SK-N-SH treated with all-trans-retinoic acid at 6 μM for 48 hours (cell line): ENCODE results near the gene IKZF3.

ENCODE experiments used
- ATAC-seq: fragments of 200-7000 bp; cut with Tn5 transposase; 3 replicates; pipeline ENCODE4 v1.9.1; 2020; ENCODE audit warnings: mild to moderate bottlenecking, moderate library complexity
- ARNTL ChIP-seq: fragments of 450-650 bp; formaldehyde crosslinking; IDR thresholded peaks from 2 replicates; pipeline ENCODE4 v1.5.0; 2020; ENCODE audit warnings: low read depth, mild to moderate bottlenecking, moderate library complexity, borderline replicate concordance
- BACH2 ChIP-seq: fragments of 250-450 bp; sonication (Bioruptor Pico); IDR thresholded peaks from 2 replicates; pipeline ENCODE4 v1.9.0; 2021; ENCODE audit warnings: mild to moderate bottlenecking, borderline replicate concordance
- CSDC2 ChIP-seq: fragments of 250-450 bp; sonication (Bioruptor Pico); IDR thresholded peaks from 2 replicates; pipeline ENCODE4 v1.5.0; 2020; ENCODE audit warnings: mild to moderate bottlenecking, moderate library complexity
- CSRNP3 ChIP-seq: fragments of 250-450 bp; sonication (Bioruptor Pico); IDR thresholded peaks from 2 replicates; pipeline ENCODE4 v1.5.1; 2021; ENCODE audit warnings: mild to moderate bottlenecking, moderate library complexity
- ESRRG ChIP-seq: fragments of 250-450 bp; sonication (Bioruptor Pico); IDR thresholded peaks from 2 replicates; pipeline ENCODE4 v1.6.1; 2021; ENCODE audit warnings: mild to moderate bottlenecking
- GLIS3 ChIP-seq: fragments of 250-450 bp; sonication (Bioruptor Pico); IDR thresholded peaks from 2 replicates; pipeline ENCODE4 v1.5.0; 2020; ENCODE audit warnings: mild to moderate bottlenecking, moderate library complexity
- ISL1 ChIP-seq: fragments of 250-450 bp; sonication (Bioruptor Pico); IDR thresholded peaks from 2 replicates; pipeline ENCODE4 v2.1.2; 2022; ENCODE audit warnings: mild to moderate bottlenecking, moderate library complexity
- OSR1 ChIP-seq: fragments of 250-450 bp; sonication (Bioruptor Pico); IDR thresholded peaks from 2 replicates; pipeline ENCODE4 v1.8.0; 2022; ENCODE audit warnings: moderate library complexity, mild to moderate bottlenecking, inconsistent platforms
- POU6F1 ChIP-seq: fragments of 250-450 bp; sonication (Bioruptor Pico); IDR thresholded peaks from 2 replicates; pipeline ENCODE4 v1.8.0; 2021; ENCODE audit warnings: low read depth, mild to moderate bottlenecking, moderate library complexity, borderline replicate concordance
- PPARA ChIP-seq: fragments of 250-450 bp; sonication (Bioruptor Pico); IDR thresholded peaks from 2 replicates; pipeline ENCODE4 v1.5.0; 2020; ENCODE audit warnings: mild to moderate bottlenecking, borderline replicate concordance
- RARB ChIP-seq: fragments of 250-450 bp; sonication (Bioruptor Pico); IDR thresholded peaks from 2 replicates; pipeline ENCODE4 v1.8.0; 2021; ENCODE audit warnings: mild to moderate bottlenecking, moderate library complexity
- SNAI2 ChIP-seq: fragments of 250-450 bp; sonication (Bioruptor Pico); IDR thresholded peaks from 2 replicates; pipeline ENCODE4 v1.5.0; 2020; ENCODE audit warnings: mild to moderate bottlenecking, moderate library complexity
- TCF4 ChIP-seq: fragments of 250-450 bp; sonication (Bioruptor Pico); IDR thresholded peaks from 2 replicates; pipeline ENCODE4 v1.8.0; 2021; ENCODE audit warnings: mild to moderate bottlenecking, moderate library complexity, borderline replicate concordance
- TOX ChIP-seq: fragments of 250-450 bp; sonication (Bioruptor Pico); IDR thresholded peaks from 2 replicates; pipeline ENCODE4 v1.8.0; 2021; ENCODE audit warnings: mild to moderate bottlenecking, moderate library complexity, borderline replicate concordance
- TSHZ2 ChIP-seq: fragments of 250-450 bp; sonication (Bioruptor Pico); IDR thresholded peaks from 2 replicates; pipeline ENCODE4 v1.5.0; 2020; ENCODE audit warnings: mild to moderate bottlenecking, moderate library complexity
- ZC3H10 ChIP-seq: fragments of 250-450 bp; sonication (Bioruptor Pico); IDR thresholded peaks from 2 replicates; pipeline ENCODE4 v1.5.1; 2021; ENCODE audit warnings: mild to moderate bottlenecking, moderate library complexity
- ZFP3 ChIP-seq: fragments of 250-450 bp; sonication (Bioruptor Pico); IDR thresholded peaks from 2 replicates; pipeline ENCODE4 v1.5.0; 2020; ENCODE audit warnings: mild to moderate bottlenecking, moderate library complexity
- ZFP30 ChIP-seq: fragments of 450-650 bp; formaldehyde crosslinking; IDR thresholded peaks from 2 replicates; pipeline ENCODE4 v1.5.0; 2022; ENCODE audit warnings: mild to moderate bottlenecking, moderate library complexity
- ZNF565 ChIP-seq: fragments of 450-650 bp; formaldehyde crosslinking; conservative IDR thresholded peaks from 2 replicates; pipeline ENCODE4 v1.5.0; 2020; ENCODE audit warnings: low read depth, mild to moderate bottlenecking, moderate library complexity
- ZNF70 ChIP-seq: fragments of 450-650 bp; formaldehyde crosslinking; IDR thresholded peaks from 2 replicates; pipeline ENCODE4 v1.5.0; 2020; ENCODE audit warnings: mild to moderate bottlenecking, moderate library complexity
- ZNF8 ChIP-seq: fragments of 450-650 bp; formaldehyde crosslinking; IDR thresholded peaks from 2 replicates; pipeline ENCODE4 v1.5.0; 2020; ENCODE audit warnings: mild to moderate bottlenecking, moderate library complexity
- TF ChIP-seq, protein P1 (sequence below): fragments of 250-450 bp; sonication (Bioruptor Pico); IDR thresholded peaks from 2 replicates; pipeline ENCODE4 v1.5.1; 2020; ENCODE audit warnings: low read depth, mild to moderate bottlenecking, moderate library complexity

Gene IKZF3

DNA sequence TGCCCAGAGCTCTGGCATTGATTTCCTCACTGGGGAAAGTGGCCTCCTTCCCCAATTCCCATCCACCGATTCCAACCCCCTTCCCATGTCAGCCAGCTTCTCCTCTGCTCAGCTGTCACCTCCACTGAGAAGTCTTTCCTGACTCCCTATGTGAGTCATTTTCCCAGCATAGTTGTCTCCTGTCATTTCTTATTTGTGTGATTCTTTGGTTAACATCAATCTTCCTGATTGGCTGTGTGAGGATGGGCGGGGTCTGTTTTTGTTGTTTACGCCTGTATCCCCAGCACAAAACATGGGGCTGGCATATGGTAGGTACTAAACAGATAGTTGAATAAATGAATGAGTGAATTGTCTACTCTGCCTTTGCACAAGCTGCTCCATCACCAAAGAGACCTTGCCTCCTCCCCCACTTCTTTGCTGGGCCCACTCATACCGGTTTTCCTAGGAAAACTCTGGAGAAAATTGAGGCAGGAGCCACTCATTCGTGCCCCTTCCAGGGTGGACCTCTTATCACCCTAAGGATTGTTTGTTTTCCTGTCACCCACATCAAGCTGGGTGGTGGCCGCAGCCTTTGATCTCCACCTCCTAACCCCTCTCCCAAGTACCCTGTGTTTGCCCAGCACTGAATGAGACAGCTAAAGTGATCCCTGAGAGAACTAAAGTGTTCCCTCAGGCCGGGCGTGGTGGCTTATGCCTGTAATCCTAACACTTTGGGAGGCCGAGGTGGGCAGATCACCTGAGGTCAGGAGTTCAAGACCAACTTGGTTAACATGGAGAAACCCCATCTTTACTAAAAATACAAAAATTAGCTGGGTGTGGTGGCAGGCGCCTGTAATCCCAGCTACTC, 127.6 kb downstream of the IKZF3 start:
- TF ChIP-seq ARNTL (CRISPR knock-in tag) (no peak), ZC3H10 (no peak), BACH2 (CRISPR knock-in tag) (no peak), ZFP30 (CRISPR knock-in tag) (no peak), ZNF565 (CRISPR knock-in tag) (no peak), RARB (no peak), TOX (CRISPR knock-in tag) (no peak), GLIS3 (CRISPR knock-in tag) (no peak), ZFP3 (CRISPR knock-in tag) (no peak), ESRRG (CRISPR knock-in tag) (no peak), PPARA (CRISPR knock-in tag) (no peak), POU6F1 (no peak), CSRNP3 (no peak), SNAI2 (CRISPR knock-in tag) (no peak), OSR1 (CRISPR knock-in tag) (no peak), CSDC2 (CRISPR knock-in tag) (no peak), TCF4 (CRISPR knock-in tag) (no peak), TSHZ2 (no peak)
- TF ChIP-seq, protein P1, sequence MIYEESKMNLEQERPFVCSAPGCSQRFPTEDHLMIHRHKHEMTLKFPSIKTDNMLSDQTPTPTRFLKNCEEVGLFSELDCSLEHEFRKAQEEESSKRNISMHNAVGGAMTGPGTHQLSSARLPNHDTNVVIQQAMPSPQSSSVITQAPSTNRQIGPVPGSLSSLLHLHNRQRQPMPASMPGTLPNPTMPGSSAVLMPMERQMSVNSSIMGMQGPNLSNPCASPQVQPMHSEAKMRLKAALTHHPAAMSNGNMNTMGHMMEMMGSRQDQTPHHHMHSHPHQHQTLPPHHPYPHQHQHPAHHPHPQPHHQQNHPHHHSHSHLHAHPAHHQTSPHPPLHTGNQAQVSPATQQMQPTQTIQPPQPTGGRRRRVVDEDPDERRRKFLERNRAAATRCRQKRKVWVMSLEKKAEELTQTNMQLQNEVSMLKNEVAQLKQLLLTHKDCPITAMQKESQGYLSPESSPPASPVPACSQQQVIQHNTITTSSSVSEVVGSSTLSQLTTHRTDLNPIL (CRISPR knock-in tag) = no peak
- TF ChIP-seq, all 23 proteins: peak for 0
- 0 out of 3 replicates have a peak, but pooled peaks have one; percentile 18 for ATAC-seq

GRCh38 chr17:39735882-39736281, 128.2 kb downstream of the IKZF3 start:
- ATAC-seq = no peak
- no peak for TF ChIP-seq ZC3H10

- ATAC-seq = no peak
- no peak for TF ChIP-seq ISL1 (CRISPR knock-in tag)
- no peak for TF ChIP-seq SNAI2 (CRISPR knock-in tag)
- no peak for TF ChIP-seq ZNF70 (CRISPR knock-in tag)
- TF ChIP-seq ZNF8 (CRISPR knock-in tag) = no peak
Observed at GRCh38 chr17:39732586-39732985, 131.5 kb downstream of the IKZF3 start.
